H9 (cell line): Measurements from ENCODE around the gene OVCH2. TPM values are rescaled to one million over a fixed set of nuclear protein-coding genes. Genes with fewer than 3 reads are reported as not detected.

ENCODE experiments used
- DNase-seq: peaks from one replicate; pipeline ENCODE4 v3.0.0-alpha.2; 2017
- H2AFZ ChIP-seq: one replicate; pipeline ENCODE4 v1.6.1; 2013; ENCODE audit warnings: mild to moderate bottlenecking, low read length, control low read depth, moderate library complexity
- H2AK5ac ChIP-seq: 2 replicates; pipeline ENCODE4 v1.6.1; 2013; ENCODE audit warnings: low read length, control low read depth, mixed read lengths; ENCODE audit not compliant: insufficient read length
- H2BK120ac ChIP-seq: one replicate; pipeline ENCODE4 v1.6.1; 2013; ENCODE audit warnings: low read depth, mild to moderate bottlenecking, low read length, control low read depth, inconsistent platforms; ENCODE audit not compliant: poor library complexity, severe bottlenecking
- H2BK12ac ChIP-seq: 2 replicates; pipeline ENCODE4 v1.6.1; 2013; ENCODE audit warnings: low read length, control low read depth, mixed read lengths, low read depth; ENCODE audit not compliant: insufficient read length
- H2BK15ac ChIP-seq: 2 replicates; pipeline ENCODE4 v1.6.1; 2013; ENCODE audit warnings: low read depth, low read length, control low read depth
- H2BK20ac ChIP-seq: one replicate; pipeline ENCODE4 v1.6.1; 2013; ENCODE audit warnings: low read depth, mild to moderate bottlenecking, low read length, control low read depth, inconsistent platforms; ENCODE audit not compliant: poor library complexity, severe bottlenecking
- H2BK5ac ChIP-seq: 2 replicates; pipeline ENCODE4 v1.6.1; 2013; ENCODE audit warnings: low read length, control low read depth, mixed read lengths; ENCODE audit not compliant: insufficient read length
- H3K14ac ChIP-seq: 2 replicates; pipeline ENCODE4 v1.6.1; 2013; ENCODE audit warnings: low read length, control low read depth; ENCODE audit not compliant: insufficient read depth
- H3K18ac ChIP-seq: 2 replicates; pipeline ENCODE4 v1.6.1; 2013; ENCODE audit warnings: low read depth, mild to moderate bottlenecking, mixed read lengths, low read length, control low read depth; ENCODE audit not compliant: insufficient read length
- H3K23ac ChIP-seq: 2 replicates; pipeline ENCODE4 v1.6.1; 2013; ENCODE audit warnings: low read length, control low read depth, mixed read lengths, low read depth; ENCODE audit not compliant: insufficient read length
- H3K23me2 ChIP-seq: 2 replicates; pipeline ENCODE4 v1.6.1; 2013; ENCODE audit warnings: low read depth, mild to moderate bottlenecking, mixed read lengths, low read length, control low read depth; ENCODE audit not compliant: insufficient read length, poor library complexity, severe bottlenecking
- H3K27ac ChIP-seq: 2 replicates; pipeline ENCODE4 v1.5.1; 2013; ENCODE audit warnings: low read length, control low read depth, mixed read lengths, low read depth; ENCODE audit not compliant: insufficient read length
- H3K27me3 ChIP-seq: 2 replicates; pipeline ENCODE4 v1.6.1; 2013; ENCODE audit warnings: low read length, control low read depth, inconsistent platforms; ENCODE audit not compliant: insufficient read depth
- H3K4ac ChIP-seq: 2 replicates; pipeline ENCODE4 v1.6.1; 2013; ENCODE audit warnings: low read depth, mild to moderate bottlenecking, control low read depth, inconsistent platforms, low read length, moderate library complexity
- H3K4me1 ChIP-seq: 2 replicates; pipeline ENCODE4 v1.6.1; 2013; ENCODE audit warnings: low read length, control low read depth, inconsistent platforms; ENCODE audit not compliant: insufficient read depth
- H3K4me2 ChIP-seq: 2 replicates; pipeline ENCODE4 v1.6.1; 2013; ENCODE audit warnings: low read length, control low read depth, mixed read lengths; ENCODE audit not compliant: insufficient read length, insufficient read depth
- H3K56ac ChIP-seq: 2 replicates; pipeline ENCODE4 v1.6.1; 2013; ENCODE audit warnings: low read depth, mild to moderate bottlenecking, mixed read lengths, low read length, control low read depth; ENCODE audit not compliant: insufficient read length
- H3K79me1 ChIP-seq: 2 replicates; pipeline ENCODE4 v1.6.1; 2013; ENCODE audit warnings: low read depth, mild to moderate bottlenecking, moderate library complexity, low read length, control low read depth, inconsistent platforms; ENCODE audit not compliant: insufficient read depth, poor library complexity, severe bottlenecking
- H3K79me2 ChIP-seq: 2 replicates; pipeline ENCODE4 v1.6.1; 2013; ENCODE audit warnings: low read length, control low read depth, inconsistent platforms; ENCODE audit not compliant: insufficient read depth
- H3K9ac ChIP-seq: 2 replicates; pipeline ENCODE4 v1.6.1; 2013; ENCODE audit warnings: low read length, control low read depth, mixed read lengths; ENCODE audit not compliant: insufficient read length; ENCODE audit errors: extremely low read depth
- H3K9me3 ChIP-seq: one replicate; pipeline ENCODE4 v1.6.1; 2013; ENCODE audit warnings: low read depth, low read length, inconsistent platforms; ENCODE audit not compliant: control insufficient read depth
- H3T11ph ChIP-seq: one replicate; pipeline ENCODE4 v1.6.1; 2013; ENCODE audit warnings: mild to moderate bottlenecking, low read length, control low read depth, inconsistent platforms
- H4K20me1 ChIP-seq: one replicate; pipeline ENCODE4 v1.6.1; 2013; ENCODE audit not compliant: control insufficient read depth, insufficient read length, insufficient read depth
- H4K5ac ChIP-seq: 2 replicates; pipeline ENCODE4 v1.6.1; 2013; ENCODE audit warnings: low read depth, mild to moderate bottlenecking, mixed read lengths, low read length, control low read depth; ENCODE audit not compliant: insufficient read length
- H4K8ac ChIP-seq: replicated peaks from 2 replicates; pipeline ENCODE4 v1.6.1; 2013; ENCODE audit warnings: low read length, control low read depth, mixed read lengths, low read depth; ENCODE audit not compliant: insufficient read length
- H4K91ac ChIP-seq: 2 replicates; pipeline ENCODE4 v1.6.1; 2013; ENCODE audit warnings: low read depth, mild to moderate bottlenecking, moderate library complexity, mixed read lengths, low read length, control low read depth; ENCODE audit not compliant: insufficient read length
- H3K27ac Mint-ChIP-seq, 3 experiments: 2 replicates in 2 of 3; 3 replicates in 1 of 3; pipeline ENCODE4 v1.8.0; 2020 to 2021; ENCODE audit warnings: mixed read lengths in 3 of 3, mild to moderate bottlenecking in 1 of 3, moderate library complexity in 1 of 3
- H3K27me3 Mint-ChIP-seq: 2 replicates; pipeline ENCODE4 v1.8.0; 2021; ENCODE audit warnings: low read depth, mild to moderate bottlenecking, moderate library complexity, mixed read lengths
- H3K36me3 Mint-ChIP-seq, 3 experiments: 2 replicates in 2 of 3; 3 replicates in 1 of 3; pipeline ENCODE4 v1.8.0; 2020 to 2021; ENCODE audit warnings: low read depth in 3 of 3, mixed read lengths in 3 of 3; ENCODE audit not compliant: insufficient read depth in 1 of 3
- H3K4me1 Mint-ChIP-seq, 2 experiments: 2 replicates each; pipeline ENCODE4 v1.8.0; 2020; ENCODE audit warnings: mixed read lengths in 2 of 2
- H3K4me3 Mint-ChIP-seq, 2 experiments: 2 replicates in 1 of 2; 3 replicates in 1 of 2; pipeline ENCODE4 v1.8.0; 2020 to 2021; ENCODE audit warnings: mild to moderate bottlenecking in 2 of 2, mixed read lengths in 2 of 2, moderate library complexity in 1 of 2
- H3K9me3 Mint-ChIP-seq, 2 experiments: 2 replicates in 1 of 2; 3 replicates in 1 of 2; pipeline ENCODE4 v1.8.0; 2020; ENCODE audit warnings: mild to moderate bottlenecking in 2 of 2, mixed read lengths in 2 of 2, moderate library complexity in 1 of 2
- WGBS: extraction: QIAGEN DNeasy Blood & Tissue Kit; methylation state at CpG from one replicate; pipeline ENCODE4 v1.1.7; 2013; ENCODE audit warnings: missing lambda C conversion rate, low lambda C conversion rate, mixed read lengths; ENCODE audit not compliant: insufficient read length; ENCODE audit errors: extremely low coverage; 5-methylcytosine and 5-hydroxymethylcytosine counted together
- total RNA-seq: library from RNA; stranded (reverse); gene quantifications from 2 replicates; pipeline ENCODE4 v1.2.1, GENCODE V29; 2021
- TF ChIP-seq, protein P1 (sequence below): fragments of 200-600 bp; sonication (generic); conservative IDR thresholded peaks from 3 replicates; pipeline ENCODE4 v1.8.0; 2021; ENCODE audit warnings: antibody characterized with exemption, mild to moderate bottlenecking

Gene OVCH2
- total RNA-seq, 1 experiment from 2014 or later = 0.46 TPM

DNA sequence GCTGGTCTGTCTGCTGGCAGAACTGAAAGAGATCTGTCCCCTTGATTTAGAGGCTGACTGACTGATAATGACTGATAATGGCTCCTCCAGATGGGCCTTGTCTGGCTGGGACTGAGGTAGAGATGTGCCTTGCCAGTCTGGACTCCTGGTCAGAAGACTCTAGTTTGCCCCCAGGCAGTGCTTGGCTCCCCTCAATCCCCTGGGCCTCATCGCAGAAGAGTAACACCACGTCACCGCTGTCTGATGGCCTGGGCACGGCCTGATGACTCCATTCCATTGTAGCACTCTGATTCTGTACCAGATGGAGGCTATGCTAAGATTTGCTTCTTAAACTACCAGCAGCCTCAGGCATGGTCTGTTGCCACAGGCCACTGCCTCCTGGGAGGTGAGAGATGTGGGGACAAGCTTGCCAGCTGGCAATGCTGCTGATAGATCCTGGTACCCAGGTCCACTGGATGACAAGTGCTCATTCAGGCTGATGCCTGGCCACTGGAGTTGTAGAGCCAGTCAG, 52.0 kb downstream of the OVCH2 start:
- no peak overlapping the region for H3K9ac ChIP-seq
- H3K14ac ChIP-seq = no peak overlapping the region; the same call in 1 of the 2 replicates
- no peak overlapping the region for H4K5ac ChIP-seq
- no peak overlapping the region for H3K27ac ChIP-seq
- no peak overlapping the region for H3K56ac ChIP-seq
- H2BK12ac ChIP-seq = no peak overlapping the region
- H3K9me3 ChIP-seq = no peaks in the 10 kb centered on the region
- Mint-ChIP-seq H3K4me1 (peaks cover 5 to 7% of the 10 kb centered on the region in 2 experiments), H3K27me3 (no peaks in the 10 kb centered on the region), H3K4me3 (no peak overlapping the region), H3K36me3 (peaks cover 5 to 53% (median 25%) of the 10 kb centered on the region in 3 experiments), H3K9me3 (no peaks in the 10 kb centered on the region), H3K27ac (no peak overlapping the region)
- no peak overlapping the region for H3T11ph ChIP-seq
- H2BK15ac ChIP-seq = no peak overlapping the region
- H3K23me2 ChIP-seq = no peaks in the 10 kb centered on the region
- H2AK5ac ChIP-seq = no peak overlapping the region
- no peak overlapping the region for H3K4me2 ChIP-seq
- no peaks in the 10 kb centered on the region for H3K4me1 ChIP-seq
- H4K20me1 ChIP-seq = no peaks in the 10 kb centered on the region
- H3K23ac ChIP-seq = no peak overlapping the region
- H4K8ac ChIP-seq = no peak overlapping the region
- H2AFZ ChIP-seq = no peak overlapping the region
- no peak overlapping the region for H2BK120ac ChIP-seq
- H4K91ac ChIP-seq = no peak overlapping the region
- no peak for DNase-seq
- H3K27me3 ChIP-seq = no peaks in the 10 kb centered on the region
- H3K4ac ChIP-seq = no peak overlapping the region
- no peaks in the 10 kb centered on the region for H3K79me1 ChIP-seq
- no CpG with 5 or more reads among the region's 4 CpGs for WGBS
- H3K79me2 ChIP-seq = no peaks in the 10 kb centered on the region
- no peak overlapping the region for H3K18ac ChIP-seq
- no peak overlapping the region for H2BK20ac ChIP-seq
- TF ChIP-seq, protein P1, sequence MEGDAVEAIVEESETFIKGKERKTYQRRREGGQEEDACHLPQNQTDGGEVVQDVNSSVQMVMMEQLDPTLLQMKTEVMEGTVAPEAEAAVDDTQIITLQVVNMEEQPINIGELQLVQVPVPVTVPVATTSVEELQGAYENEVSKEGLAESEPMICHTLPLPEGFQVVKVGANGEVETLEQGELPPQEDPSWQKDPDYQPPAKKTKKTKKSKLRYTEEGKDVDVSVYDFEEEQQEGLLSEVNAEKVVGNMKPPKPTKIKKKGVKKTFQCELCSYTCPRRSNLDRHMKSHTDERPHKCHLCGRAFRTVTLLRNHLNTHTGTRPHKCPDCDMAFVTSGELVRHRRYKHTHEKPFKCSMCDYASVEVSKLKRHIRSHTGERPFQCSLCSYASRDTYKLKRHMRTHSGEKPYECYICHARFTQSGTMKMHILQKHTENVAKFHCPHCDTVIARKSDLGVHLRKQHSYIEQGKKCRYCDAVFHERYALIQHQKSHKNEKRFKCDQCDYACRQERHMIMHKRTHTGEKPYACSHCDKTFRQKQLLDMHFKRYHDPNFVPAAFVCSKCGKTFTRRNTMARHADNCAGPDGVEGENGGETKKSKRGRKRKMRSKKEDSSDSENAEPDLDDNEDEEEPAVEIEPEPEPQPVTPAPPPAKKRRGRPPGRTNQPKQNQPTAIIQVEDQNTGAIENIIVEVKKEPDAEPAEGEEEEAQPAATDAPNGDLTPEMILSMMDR = no peak
- H2BK5ac ChIP-seq = no peak overlapping the region
